Measurements from ENCODE around the gene SCN1B.
"Not testable (repeated sequence)": the region's sequence is repeated elsewhere in the genome, so short reads cannot be mapped to it uniquely, and the experiment has no call there.

SCN1B gene

GRCh38 chr19:35030257-35031071 lies at the start of gene SCN1B:
Gene SCN1B (plus strand): TSS chr19:35030470. CDS start chr19:35030821, 351 bp downstream.
- peak; percentile 57 for DNase-seq

- DNase-seq, result no peak
Measured at GRCh38 chr19:34982275-34982674, 48.0 kb upstream of the SCN1B start.

GRCh38 chr19:34983786-34984185 lies 46.5 kb upstream of the SCN1B start:
- no peak for DNase-seq

GRCh38 chr19:34984287-34984686 lies 46.0 kb upstream of the SCN1B start:
- no peak for DNase-seq

- DNase-seq, result peak; percentile 34
Measured at GRCh38 chr19:34985249-34986022, 44.8 kb upstream of the SCN1B start.

GRCh38 chr19:34988119-34988518 lies 42.2 kb upstream of the SCN1B start:
- no peak for DNase-seq

GRCh38 chr19:34989298-34989697 lies 41.0 kb upstream of the SCN1B start:
- no peak for DNase-seq

GRCh38 chr19:34990578-34991192 lies 39.6 kb upstream of the SCN1B start:
- no peak for DNase-seq

- DNase-seq, result no peak
Measured at GRCh38 chr19:34991542-34992333, 38.5 kb upstream of the SCN1B start.

GRCh38 chr19:34992582-34992981 lies 37.7 kb upstream of the SCN1B start:
- DNase-seq, result peak; percentile 52

- no peak for DNase-seq
Measured at GRCh38 chr19:34994286-34994642, 36.0 kb upstream of the SCN1B start.

GRCh38 chr19:34994643-34995541 lies 35.4 kb upstream of the SCN1B start:
- DNase-seq, result no peak

GRCh38 chr19:34995551-34995950 lies 34.7 kb upstream of the SCN1B start:
- no peak for DNase-seq

GRCh38 chr19:34997071-34997617 lies 33.1 kb upstream of the SCN1B start:
- no peak for DNase-seq

GRCh38 chr19:34998224-34998623 lies 32.0 kb upstream of the SCN1B start:
- not testable (repeated sequence) for DNase-seq

GRCh38 chr19:34998777-34999497 lies 31.3 kb upstream of the SCN1B start:
- DNase-seq, result no peak

GRCh38 chr19:34999498-35000337 lies 30.6 kb upstream of the SCN1B start, which contains the start of gene GRAMD1A:
Gene GRAMD1A (plus strand): TSS chr19:35000323. CDS start chr19:35000479, 156 bp downstream.
- peak; percentile 64 for DNase-seq

- no peak for DNase-seq
Measured at GRCh38 chr19:35000338-35000646, 30.0 kb upstream of the SCN1B start.

GRCh38 chr19:35000647-35001501 lies 29.4 kb upstream of the SCN1B start:
- peak; percentile 64 for DNase-seq

Data from activated gamma-delta T cell treated with Interleukin-2 at 50 U/mL for 16 hours (primary cell).